ENCODE results near the gene MBTPS1. TPM values are rescaled to one million over a fixed set of nuclear protein-coding genes. Genes with fewer than 3 reads are reported as not detected.

The MBTPS1 gene
- total and polyA plus RNA-seq, 11 donors = 37.2 to 91.4 (median 67.7) TPM

GRCh38 chr16:84048270-84048669, 68.5 kb downstream of the MBTPS1 start:
- no peak for TF ChIP-seq POLR2A (IDR thresholded peaks at IDR 0.05)
- TF ChIP-seq CTCF (IDR thresholded peaks at IDR 0.05) = no peak
- no peak overlapping the region for H3K4me3 ChIP-seq
- peaks cover 0 to 7% (median 0%) of the 10 kb centered on the region in 9 donors for H3K27me3 ChIP-seq
- DNase-seq (peak in 1 of 5 donors; percentile 37), ATAC-seq (no peak)
- peaks cover 0 to 39% (median 33%) of the 10 kb centered on the region in 9 donors for H3K36me3 ChIP-seq
- intact Hi-C loops (cut with DNase I) = loop anchor here in 1 of 10 donors (5.0 kb wide), 1 partner anchor 41 kb away; no protein-coding TSS in a partner anchor
- peaks cover 0 to 17% (median 2%) of the 10 kb centered on the region in 12 donors for H3K4me1 ChIP-seq
- no peaks in the 10 kb centered on the region for H3K9me3 ChIP-seq
- WGBS, 4 donors = 83 to 90% (median 87%) methylated on average over 7 of the region's 7 CpGs
- H3K27ac ChIP-seq = no peak overlapping the region

- TF ChIP-seq CTCF (IDR thresholded peaks at IDR 0.05) (no peak), POLR2A (IDR thresholded peaks at IDR 0.05) (no peak)
- Histone ChIP-seq H3K4me3 (no peak overlapping the region), H3K9me3 (no peaks in the 10 kb centered on the region), H3K4me1 (peaks cover 0 to 21% (median 4%) of the 10 kb centered on the region in 12 donors), H3K27me3 (peaks cover 0 to 9% (median 0%) of the 10 kb centered on the region in 9 donors), H3K27ac (no peak overlapping the region), H3K36me3 (peaks cover 0 to 32% (median 27%) of the 10 kb centered on the region in 9 donors)
- no peak for ATAC-seq
- DNase-seq = peak in 2 of 5 donors; percentile 22 to 53
- WGBS, 4 donors = 87 to 100% (median 91%) methylated on average over 6 of the region's 6 CpGs
- intact Hi-C loops (cut with DNase I) = loop anchor here in 1 of 10 donors (5.0 kb wide), 1 partner anchor 40 kb away; no protein-coding TSS in a partner anchor
Observed at GRCh38 chr16:84047626-84048025, 69.1 kb downstream of the MBTPS1 start.

DNA sequence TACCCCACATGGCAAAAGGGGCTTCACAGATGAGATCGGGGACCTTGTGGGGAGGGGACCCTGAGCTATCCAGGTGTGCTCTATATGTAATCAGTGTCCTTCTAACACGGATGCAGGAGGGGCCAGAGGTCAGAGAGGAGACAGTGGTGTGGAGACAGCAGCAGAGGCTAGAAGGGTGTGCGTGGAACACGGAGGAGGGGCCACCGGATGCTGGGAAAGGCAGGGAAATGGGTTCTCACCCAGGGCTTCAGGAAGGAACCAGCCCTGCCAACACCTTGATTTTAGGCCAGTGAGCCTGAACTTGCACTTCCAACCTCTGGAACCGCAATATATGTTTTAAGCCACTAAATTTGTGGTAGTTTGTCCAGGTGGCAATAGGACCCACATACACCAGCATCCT, 69.5 kb downstream of the MBTPS1 start:
- Histone ChIP-seq H3K9me3 (no peaks in the 10 kb centered on the region), H3K4me3 (no peak overlapping the region), H3K27ac (no peak overlapping the region), H3K27me3 (peaks cover 0 to 12% (median 0%) of the 10 kb centered on the region in 9 donors), H3K4me1 (peaks cover 0 to 17% (median 4%) of the 10 kb centered on the region in 12 donors), H3K36me3 (peaks cover 0 to 28% (median 23%) of the 10 kb centered on the region in 9 donors)
- DNase-seq (peak in 2 of 5 donors; percentile 18 to 23), ATAC-seq (no peak)
- 82 to 89% (median 87%) methylated on average over 6 of the region's 6 CpGs for WGBS, 4 donors
- TF ChIP-seq POLR2A (IDR thresholded peaks at IDR 0.05) (no peak), CTCF (IDR thresholded peaks at IDR 0.05) (no peak)
- intact Hi-C loops (cut with DNase I) = loop anchor here in 1 of 10 donors (5.0 kb wide), 1 partner anchor 40 kb away; no protein-coding TSS in a partner anchor

- peak in 2 of 5 donors; percentile 20 to 37 for DNase-seq
- Histone ChIP-seq H3K9me3 (no peaks in the 10 kb centered on the region), H3K27me3 (peaks cover 0 to 12% (median 0%) of the 10 kb centered on the region in 9 donors), H3K27ac (no peak overlapping the region), H3K4me3 (no peak overlapping the region), H3K36me3 (peaks cover 0 to 26% (median 21%) of the 10 kb centered on the region in 9 donors), H3K4me1 (peaks cover 0 to 15% (median 4%) of the 10 kb centered on the region in 12 donors)
- 89 to 95% (median 95%) methylated on average over 14 to 19 of the region's 19 CpGs for WGBS, 4 donors
- no peak for ATAC-seq
- no peak for TF ChIP-seq POLR2A (IDR thresholded peaks at IDR 0.05)
- TF ChIP-seq CTCF (IDR thresholded peaks at IDR 0.05) = no peak
- intact Hi-C loops (cut with DNase I) = loop anchor here in 1 of 10 donors (5.0 kb wide), 1 partner anchor 39 kb away; no protein-coding TSS in a partner anchor
Observed at GRCh38 chr16:84045818-84046470, 70.8 kb downstream of the MBTPS1 start.

All from heart left ventricle (tissue), 16 donors.